GM19397 (cell line): ENCODE results near the gene OXSR1.
"Not testable (repeated sequence)": the region's sequence is repeated elsewhere in the genome, so short reads cannot be mapped to it uniquely, and the experiment has no call there.

Source experiments
- ATAC-seq: cut with Tn5 transposase; IDR thresholded peaks from one replicate; pipeline ENCODE4 v1.9.1; 2021; ENCODE audit warnings: mild to moderate bottlenecking, moderate library complexity; ENCODE audit not compliant: unreplicated experiment

OXSR1 gene

DNA sequence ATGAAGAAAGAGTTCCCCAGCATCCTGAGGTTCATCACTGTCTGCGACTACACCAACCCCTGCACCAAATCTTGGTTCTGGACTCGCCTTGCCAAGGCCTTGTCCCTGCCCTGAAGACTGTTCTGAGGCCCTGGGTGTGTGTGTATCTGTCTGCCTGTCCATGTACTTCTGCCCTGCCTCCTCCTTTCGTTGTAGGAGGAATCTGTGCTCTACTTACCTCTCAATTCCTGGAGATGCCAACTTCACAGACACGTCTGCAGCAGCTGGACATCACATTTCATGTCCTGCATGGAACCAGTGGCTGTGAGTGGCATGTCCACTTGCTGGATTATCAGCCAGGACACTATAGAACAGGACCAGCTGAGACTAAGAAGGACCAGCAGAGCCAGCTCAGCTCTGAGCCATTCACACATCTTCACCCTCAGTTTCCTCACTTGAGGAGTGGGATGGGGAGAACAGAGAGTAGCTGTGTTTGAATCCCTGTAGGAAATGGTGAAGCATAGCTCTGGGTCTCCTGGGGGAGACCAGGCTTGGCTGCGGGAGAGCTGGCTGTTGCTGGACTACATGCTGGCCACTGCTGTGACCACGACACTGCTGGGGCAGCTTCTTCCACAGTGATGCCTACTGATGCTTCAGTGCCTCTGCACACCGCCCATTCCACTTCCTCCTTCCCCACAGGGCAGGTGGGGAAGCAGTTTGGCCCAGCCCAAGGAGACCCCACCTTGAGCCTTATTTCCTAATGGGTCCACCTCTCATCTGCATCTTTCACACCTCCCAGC, 24.0 kb upstream of the OXSR1 start:
- no peak for ATAC-seq

- no peak for ATAC-seq
Measured at GRCh38 chr3:38141952-38142273, 23.4 kb upstream of the OXSR1 start.

GRCh38 chr3:38142959-38143358, 22.4 kb upstream of the OXSR1 start:
- no peak for ATAC-seq

GRCh38 chr3:38143511-38143910, 21.8 kb upstream of the OXSR1 start:
- no peak for ATAC-seq

DNA sequence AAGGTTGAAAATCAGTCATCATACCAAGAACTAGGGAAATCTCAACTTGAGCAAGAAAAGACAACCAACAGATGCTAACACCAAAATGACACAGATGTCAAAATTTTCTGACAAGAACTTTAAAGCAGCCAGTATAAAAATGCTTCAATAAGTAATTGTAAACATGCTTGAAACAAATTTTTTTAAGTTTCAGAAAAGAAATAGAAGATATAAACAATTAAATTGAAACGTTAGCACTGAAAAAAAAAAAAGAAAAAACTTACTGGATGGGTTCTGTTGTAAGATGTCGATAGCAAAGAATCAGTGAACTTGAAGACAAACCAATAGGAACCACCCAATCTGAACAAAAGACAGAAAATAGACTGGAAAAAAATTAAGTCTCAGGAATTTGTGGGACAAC, 18.8 kb upstream of the OXSR1 start:
- ATAC-seq = no peak

GRCh38 chr3:38147421-38147820, 17.9 kb upstream of the OXSR1 start:
- no peak for ATAC-seq

- ATAC-seq = no peak
Measured at GRCh38 chr3:38148311-38148882, 16.9 kb upstream of the OXSR1 start.

- no peak for ATAC-seq
Measured at GRCh38 chr3:38149708-38150107, 15.6 kb upstream of the OXSR1 start.

DNA sequence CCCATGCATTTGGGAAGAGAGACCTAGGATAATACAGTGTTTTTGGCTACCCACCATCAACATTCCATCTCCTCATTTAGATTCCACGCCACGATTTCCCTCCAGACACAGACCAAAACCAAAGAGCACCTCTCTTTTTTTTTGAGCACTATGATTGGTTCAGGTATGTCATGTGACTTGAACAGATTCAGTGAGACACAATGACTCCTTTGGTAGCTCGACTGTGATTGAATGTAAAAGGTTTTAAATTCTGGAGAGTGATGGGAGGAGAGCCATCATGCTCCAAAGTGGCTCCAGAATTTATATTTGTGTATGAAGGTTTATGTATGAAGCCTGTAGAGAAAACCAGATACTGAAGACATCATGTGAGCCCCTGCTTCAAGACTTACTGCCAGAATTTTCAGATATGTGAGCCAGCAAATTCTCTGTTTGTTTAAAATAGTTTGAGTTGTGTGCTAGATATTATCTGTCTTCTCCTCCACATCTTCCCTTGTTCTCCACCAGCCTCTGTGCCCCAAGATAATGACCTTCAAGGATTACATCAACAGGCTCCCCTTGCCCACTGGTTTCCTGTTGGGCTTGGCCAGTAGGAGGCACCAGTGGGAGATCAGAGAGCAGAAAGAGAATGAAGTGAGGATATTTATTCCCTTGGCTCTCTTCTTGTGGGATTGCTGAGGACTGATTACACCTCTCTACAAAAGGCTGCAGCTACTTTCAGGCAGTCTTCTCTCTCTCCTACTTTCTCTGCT, 14.4 kb upstream of the OXSR1 start:
- no peak for ATAC-seq

DNA sequence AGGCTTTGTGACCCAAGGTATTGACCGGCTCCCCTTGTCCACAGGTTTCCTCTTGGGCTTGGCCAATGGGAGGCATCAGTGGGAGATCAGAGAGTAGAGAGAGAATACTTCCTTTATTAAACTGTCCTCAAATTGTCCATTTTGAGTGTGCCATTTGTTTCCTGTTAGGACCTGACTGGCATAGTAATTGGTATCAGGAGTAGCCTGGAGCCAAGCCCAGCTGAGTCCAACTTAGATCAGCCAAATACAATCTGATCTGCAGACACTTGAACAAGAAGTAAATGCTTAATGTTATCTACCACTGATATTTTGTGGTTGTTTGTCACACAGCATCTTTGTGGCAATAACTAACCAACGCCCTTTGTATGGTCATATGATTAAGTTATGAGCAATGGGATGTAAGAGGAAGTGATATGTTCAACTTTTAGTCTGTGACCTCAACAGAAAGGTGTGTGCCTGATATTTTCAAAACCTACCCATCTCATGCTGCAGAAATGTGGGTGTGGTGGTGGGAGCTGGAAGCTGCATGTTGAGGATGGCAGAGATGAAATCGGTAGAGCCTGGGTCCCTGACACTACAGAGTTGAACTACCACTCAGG, 13.6 kb upstream of the OXSR1 start:
- no peak for ATAC-seq

- no peak for ATAC-seq
Measured at GRCh38 chr3:38152609-38153008, 12.7 kb upstream of the OXSR1 start.

DNA sequence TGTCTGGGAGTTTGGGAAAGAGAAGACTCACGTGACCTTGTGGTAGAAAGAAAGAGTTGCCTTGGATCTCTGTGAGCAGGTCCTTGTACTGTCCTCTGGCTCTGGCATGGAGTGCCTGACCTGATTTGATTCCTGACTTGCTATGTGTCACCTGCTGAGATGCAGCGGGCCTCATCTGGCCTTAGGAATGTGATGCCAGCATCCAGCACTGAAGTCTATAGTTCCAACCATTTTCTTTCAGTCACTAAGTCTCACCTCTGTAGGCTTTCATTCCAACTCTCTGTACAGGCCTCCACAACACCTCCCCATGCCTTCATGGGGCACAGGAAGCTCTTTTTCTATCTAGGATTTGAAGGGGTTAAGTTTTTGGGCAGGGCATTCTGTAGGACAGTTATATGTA, 12.1 kb upstream of the OXSR1 start:
- no peak for ATAC-seq

DNA sequence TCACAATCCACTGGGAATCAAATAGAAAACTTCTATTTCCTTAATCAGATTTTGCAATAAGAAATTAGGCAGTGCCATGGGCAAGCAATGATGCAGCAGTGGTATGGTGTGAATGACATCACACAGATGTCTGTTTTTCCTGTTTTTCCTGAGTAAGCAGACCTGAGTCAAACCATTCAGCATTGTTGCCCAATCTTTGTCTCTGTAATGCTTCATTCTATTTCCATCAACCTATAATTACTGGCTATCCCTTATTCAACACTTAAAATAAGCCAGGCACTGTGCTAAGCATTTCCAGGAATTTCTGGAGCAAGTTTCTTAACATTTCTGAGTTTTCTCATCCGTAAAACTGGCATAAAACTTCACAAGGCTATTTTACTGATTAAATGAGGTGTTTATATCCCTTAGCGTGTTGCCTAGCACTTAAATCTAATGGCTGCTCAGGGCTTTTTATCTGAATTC, 11.3 kb upstream of the OXSR1 start:
- ATAC-seq = no peak

- ATAC-seq = no peak
Measured at GRCh38 chr3:38154625-38155255, 10.6 kb upstream of the OXSR1 start.

- ATAC-seq = no peak
Measured at GRCh38 chr3:38155825-38156224, 9.5 kb upstream of the OXSR1 start.

DNA sequence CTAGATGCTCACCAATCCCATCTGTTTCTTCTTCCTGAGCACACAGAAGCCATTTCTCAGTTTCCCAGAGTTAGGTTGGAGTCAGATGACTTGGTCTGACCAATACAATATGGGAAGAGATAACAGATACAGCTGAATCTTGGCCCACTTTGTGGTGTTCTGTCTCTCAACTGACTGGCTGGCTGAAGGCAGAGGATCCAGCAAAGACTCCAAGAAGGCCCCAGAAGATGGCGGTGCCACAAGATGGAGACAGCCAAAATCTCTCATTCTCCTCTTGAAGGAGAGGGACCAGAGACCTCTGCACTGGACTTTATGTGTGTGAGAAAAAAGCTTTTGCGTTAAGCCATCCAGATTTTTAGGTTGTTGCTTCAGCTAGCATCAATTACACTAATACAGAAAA, 8.2 kb upstream of the OXSR1 start:
- ATAC-seq = no peak

GRCh38 chr3:38157595-38157994, 7.7 kb upstream of the OXSR1 start:
- ATAC-seq = no peak

- no peak for ATAC-seq
Measured at GRCh38 chr3:38158472-38158871, 6.9 kb upstream of the OXSR1 start.

DNA sequence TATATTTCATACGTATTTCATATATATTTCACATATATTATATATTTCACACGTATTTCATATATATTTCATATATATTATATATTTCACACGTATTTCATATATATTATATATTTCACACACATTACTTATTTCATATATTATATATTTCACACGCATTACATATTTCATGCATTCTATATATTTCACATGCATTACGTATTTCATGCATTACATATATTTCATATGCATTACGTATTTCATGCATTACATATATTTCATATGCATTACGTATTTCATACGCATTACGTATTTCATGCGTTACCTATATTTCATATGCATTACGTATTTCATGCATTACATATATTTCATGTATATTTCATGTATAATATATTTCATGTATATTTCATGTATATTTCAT, 4.6 kb upstream of the OXSR1 start:
- ATAC-seq = not testable (repeated sequence)

DNA sequence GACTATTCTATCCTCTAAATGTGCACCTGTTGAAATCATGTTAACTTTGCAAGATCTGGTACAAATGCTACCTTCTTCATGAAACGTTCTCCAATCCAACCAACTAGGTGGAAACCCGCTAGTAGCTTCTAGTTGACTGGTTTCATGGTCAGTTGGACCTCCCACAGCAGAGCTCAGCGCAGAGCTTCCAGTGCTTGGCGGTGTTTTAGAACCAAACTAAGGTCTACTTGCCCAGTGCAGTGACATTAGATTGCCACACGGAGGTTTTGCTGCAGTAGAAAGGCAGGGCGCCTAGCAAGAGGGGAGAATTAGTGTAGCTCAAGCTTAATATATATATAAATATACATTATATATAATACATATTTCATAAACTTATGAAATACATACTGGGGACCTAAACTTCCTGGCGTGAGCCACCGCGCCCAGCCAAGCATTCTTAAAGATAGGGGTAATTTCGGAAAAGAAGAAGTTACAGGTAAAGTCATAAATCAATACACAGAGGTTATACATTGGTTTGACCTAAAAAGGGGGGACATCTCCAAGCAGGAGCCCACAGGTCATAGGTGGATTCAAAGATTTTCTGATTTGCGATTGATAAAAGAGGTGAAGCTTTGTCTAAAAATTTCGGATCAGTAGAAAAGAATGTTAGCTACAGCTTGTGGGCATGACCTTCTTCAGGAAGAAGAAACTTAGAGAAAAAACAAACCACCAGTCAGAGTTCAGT, 2.1 kb upstream of the OXSR1 start:
- ATAC-seq = no peak
